Suppressor macrophage treated with lipopolysaccharide for 1 hour (primary cell): ENCODE data around the gene POLG.
"Not testable (repeated sequence)": the region's sequence is repeated elsewhere in the genome, so short reads cannot be mapped to it uniquely, and the experiment has no call there.

ENCODE experiments used
- DNase-seq, 3 donors: peaks; one replicate each; pipeline ENCODE4 v3.0.0-alpha.2; 2020 to 2022

POLG gene

GRCh38 chr15:89277281-89277680 is 57.3 kb downstream of the POLG start:
- not testable (repeated sequence) for DNase-seq
